GM12878 (cell line): Measurements from ENCODE around the gene SGK2. TPM values are rescaled to one million over a fixed set of nuclear protein-coding genes. Genes with fewer than 3 reads are reported as not detected.
A peak's percentile ranks its signal among the peaks of the same experiment; 100 is the strongest.

Source experiments
- CEBPZ ChIP-seq: fragments of 150-350 bp; IDR thresholded peaks from 2 replicates; pipeline ENCODE4 v1.6.1; 2016; ENCODE audit warnings: low read depth, low read length
- FOXM1 ChIP-seq: IDR thresholded peaks from 2 replicates; pipeline ENCODE4 v1.6.1; 2012; ENCODE audit warnings: low read depth, mild to moderate bottlenecking, inconsistent platforms, low read length, moderate library complexity
- IRF3 ChIP-seq: fragments of 450-650 bp; IDR thresholded peaks from 2 replicates; pipeline ENCODE4 v1.6.1; 2014; ENCODE audit warnings: mild to moderate bottlenecking
- MEF2A ChIP-seq: IDR thresholded peaks from 2 replicates; pipeline ENCODE4 v1.6.1; 2011; ENCODE audit warnings: low read depth, mild to moderate bottlenecking, low read length, moderate library complexity; ENCODE audit not compliant: insufficient read depth
- NFYB ChIP-seq: IDR thresholded peaks from 2 replicates; pipeline ENCODE4 v1.6.1; 2011; ENCODE audit warnings: low read depth, mild to moderate bottlenecking, low read length, improper control_type of control experiment, moderate library complexity; ENCODE audit not compliant: insufficient read depth
- SMARCA5 ChIP-seq: fragments of 450-650 bp; IDR thresholded peaks from 2 replicates; pipeline ENCODE4 v1.6.1; 2017; ENCODE audit warnings: mild to moderate bottlenecking
- SREBF2 ChIP-seq: IDR thresholded peaks from 2 replicates; pipeline ENCODE4 v1.6.1; 2012; ENCODE audit warnings: mild to moderate bottlenecking, low read length
- USF1 ChIP-seq: IDR thresholded peaks from 2 replicates; pipeline ENCODE4 v1.6.1; 2011; ENCODE audit warnings: borderline replicate concordance, low read depth, mild to moderate bottlenecking, moderate library complexity, mixed read lengths, low read length; ENCODE audit not compliant: insufficient read depth; ENCODE audit errors: extremely low read length
- ZNF274 ChIP-seq: IDR thresholded peaks from one replicate; pipeline ENCODE4 v1.8.0; 2011; ENCODE audit not compliant: insufficient read length, insufficient read depth
- polyA plus RNA-seq, 11 experiments: library from polyadenylated mRNA; depleted of rRNA in 4 of 11; unstranded in 6 of 11; stranded (reverse) in 5 of 11; fragments of >200 nt; fragmentation: Nextera tagmentation in 4 of 11; fragmentation: Illumina TruSeq in 1 of 11; extraction: Ambion mirVana in 4 of 11; extraction: Trizol in 1 of 11; gene quantifications; 1 replicate in 1 of 11; 2 replicates in 10 of 11; pipeline versions ENCODE4 v1.2.1 to v1.2.3, GENCODE V29; 2011 to 2016; ENCODE audit warnings: inconsistent platforms in 2 of 11, missing spikeins in 2 of 11, low read depth in 1 of 11
- total RNA-seq, 4 experiments: library from RNA; depleted of rRNA in 3 of 4; stranded (reverse); fragments of >200 nt in 3 of 4; fragmentation: Illumina TruSeq in 1 of 4; extraction: Trizol in 1 of 4; gene quantifications; 2 replicates each; pipeline versions ENCODE4 v1.2.1 to v1.2.3, GENCODE V29; 2013 to 2021
- TF ChIP-seq, protein P1 (sequence below): fragments of 450-650 bp; IDR thresholded peaks from 2 replicates; pipeline ENCODE4 v1.6.1; 2017; ENCODE audit warnings: mild to moderate bottlenecking, low read depth, inconsistent platforms; ENCODE audit not compliant: poor library complexity, severe bottlenecking
- TF ChIP-seq, protein P2 (sequence below): fragments of 450-650 bp; IDR thresholded peaks from 2 replicates; pipeline ENCODE4 v1.6.1; 2017; ENCODE audit warnings: mild to moderate bottlenecking, moderate library complexity

The SGK2 gene
- total and polyA plus RNA-seq, 10 of the 15 experiments (the other 5 are each of a cell fraction or from before 2014, with no cell fraction given), result 0.04 to 0.96 (median 0.22) TPM; not detected in 3

DNA sequence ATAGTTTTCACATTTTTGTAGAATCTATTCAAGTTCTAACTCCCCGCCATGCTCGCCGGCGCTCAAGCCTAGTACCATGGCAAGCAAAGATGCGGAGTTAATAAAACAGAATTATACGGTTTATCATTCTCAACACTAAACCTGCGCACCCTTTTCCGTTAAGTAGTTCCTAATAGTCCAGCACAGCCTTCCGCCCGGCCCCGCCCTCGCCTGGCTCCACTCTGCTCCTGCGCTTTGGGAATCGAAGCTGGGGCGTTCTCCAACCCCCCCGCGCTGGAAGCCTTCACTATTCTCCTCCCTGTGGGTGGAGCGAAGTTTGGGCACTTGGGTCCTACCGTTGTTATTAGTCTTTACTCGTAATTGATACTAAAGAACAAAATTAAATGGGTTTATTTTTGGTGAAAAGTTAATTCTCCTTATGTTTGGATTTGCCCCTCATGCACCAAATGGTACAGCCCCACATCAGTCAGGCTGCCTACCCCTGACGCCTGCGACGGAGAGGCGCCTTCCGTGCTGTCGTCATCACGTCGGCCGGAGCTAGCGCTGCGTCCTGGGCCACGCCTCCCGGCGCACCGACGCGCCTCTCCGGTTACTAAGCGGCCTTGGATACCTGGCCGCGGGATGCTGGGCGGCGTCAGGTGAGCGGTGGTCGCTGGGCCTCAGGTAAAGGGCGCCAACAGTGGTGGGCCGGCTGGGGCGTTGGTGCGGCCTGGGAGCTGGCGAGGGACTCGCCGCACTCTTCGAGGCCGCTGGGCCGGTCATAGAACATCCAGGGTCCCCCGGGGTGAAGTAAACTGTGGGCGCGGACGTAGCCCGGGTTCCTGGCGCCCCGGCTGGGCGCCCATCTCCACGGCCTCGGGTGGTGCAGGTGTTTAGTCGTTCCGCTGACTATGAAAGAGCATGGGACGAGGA is 31.8 kb downstream of the SGK2 start, which contains the start of gene IFT52 (continued):
- no peak for TF ChIP-seq USF1
- TF ChIP-seq CEBPZ, result no peak
- TF ChIP-seq NFYB, result no peak
- TF ChIP-seq, protein P1, sequence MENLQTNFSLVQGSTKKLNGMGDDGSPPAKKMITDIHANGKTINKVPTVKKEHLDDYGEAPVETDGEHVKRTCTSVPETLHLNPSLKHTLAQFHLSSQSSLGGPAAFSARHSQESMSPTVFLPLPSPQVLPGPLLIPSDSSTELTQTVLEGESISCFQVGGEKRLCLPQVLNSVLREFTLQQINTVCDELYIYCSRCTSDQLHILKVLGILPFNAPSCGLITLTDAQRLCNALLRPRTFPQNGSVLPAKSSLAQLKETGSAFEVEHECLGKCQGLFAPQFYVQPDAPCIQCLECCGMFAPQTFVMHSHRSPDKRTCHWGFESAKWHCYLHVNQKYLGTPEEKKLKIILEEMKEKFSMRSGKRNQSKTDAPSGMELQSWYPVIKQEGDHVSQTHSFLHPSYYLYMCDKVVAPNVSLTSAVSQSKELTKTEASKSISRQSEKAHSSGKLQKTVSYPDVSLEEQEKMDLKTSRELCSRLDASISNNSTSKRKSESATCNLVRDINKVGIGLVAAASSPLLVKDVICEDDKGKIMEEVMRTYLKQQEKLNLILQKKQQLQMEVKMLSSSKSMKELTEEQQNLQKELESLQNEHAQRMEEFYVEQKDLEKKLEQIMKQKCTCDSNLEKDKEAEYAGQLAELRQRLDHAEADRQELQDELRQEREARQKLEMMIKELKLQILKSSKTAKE, result peak; percentile 98
- no peak for TF ChIP-seq FOXM1
- no peak for TF ChIP-seq ZNF274
- TF ChIP-seq SREBF2, result no peak
- TF ChIP-seq MEF2A, result no peak
- TF ChIP-seq SMARCA5, result no peak
- TF ChIP-seq IRF3, result peak; percentile 61; the same call in 1 of the 2 replicates
- TF ChIP-seq, protein P2, sequence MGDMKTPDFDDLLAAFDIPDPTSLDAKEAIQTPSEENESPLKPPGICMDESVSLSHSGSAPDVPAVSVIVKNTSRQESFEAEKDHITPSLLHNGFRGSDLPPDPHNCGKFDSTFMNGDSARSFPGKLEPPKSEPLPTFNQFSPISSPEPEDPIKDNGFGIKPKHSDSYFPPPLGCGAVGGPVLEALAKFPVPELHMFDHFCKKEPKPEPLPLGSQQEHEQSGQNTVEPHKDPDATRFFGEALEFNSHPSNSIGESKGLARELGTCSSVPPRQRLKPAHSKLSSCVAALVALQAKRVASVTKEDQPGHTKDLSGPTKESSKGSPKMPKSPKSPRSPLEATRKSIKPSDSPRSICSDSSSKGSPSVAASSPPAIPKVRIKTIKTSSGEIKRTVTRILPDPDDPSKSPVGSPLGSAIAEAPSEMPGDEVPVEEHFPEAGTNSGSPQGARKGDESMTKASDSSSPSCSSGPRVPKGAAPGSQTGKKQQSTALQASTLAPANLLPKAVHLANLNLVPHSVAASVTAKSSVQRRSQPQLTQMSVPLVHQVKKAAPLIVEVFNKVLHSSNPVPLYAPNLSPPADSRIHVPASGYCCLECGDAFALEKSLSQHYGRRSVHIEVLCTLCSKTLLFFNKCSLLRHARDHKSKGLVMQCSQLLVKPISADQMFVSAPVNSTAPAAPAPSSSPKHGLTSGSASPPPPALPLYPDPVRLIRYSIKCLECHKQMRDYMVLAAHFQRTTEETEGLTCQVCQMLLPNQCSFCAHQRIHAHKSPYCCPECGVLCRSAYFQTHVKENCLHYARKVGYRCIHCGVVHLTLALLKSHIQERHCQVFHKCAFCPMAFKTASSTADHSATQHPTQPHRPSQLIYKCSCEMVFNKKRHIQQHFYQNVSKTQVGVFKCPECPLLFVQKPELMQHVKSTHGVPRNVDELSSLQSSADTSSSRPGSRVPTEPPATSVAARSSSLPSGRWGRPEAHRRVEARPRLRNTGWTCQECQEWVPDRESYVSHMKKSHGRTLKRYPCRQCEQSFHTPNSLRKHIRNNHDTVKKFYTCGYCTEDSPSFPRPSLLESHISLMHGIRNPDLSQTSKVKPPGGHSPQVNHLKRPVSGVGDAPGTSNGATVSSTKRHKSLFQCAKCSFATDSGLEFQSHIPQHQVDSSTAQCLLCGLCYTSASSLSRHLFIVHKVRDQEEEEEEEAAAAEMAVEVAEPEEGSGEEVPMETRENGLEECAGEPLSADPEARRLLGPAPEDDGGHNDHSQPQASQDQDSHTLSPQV, result no peak
